Body of pancreas (tissue), 4 donors: ENCODE results near the gene HEY2. TPM values are rescaled to one million over a fixed set of nuclear protein-coding genes. Genes with fewer than 3 reads are reported as not detected.

ENCODE experiments used
- ATAC-seq: fragments of 150-250 bp; one replicate; pipeline ENCODE4 v1.9.1; 2016
- DNase-seq, 4 donors: peaks; one replicate each; pipeline ENCODE4 v3.0.0-alpha.2; 2019
- H3K27ac ChIP-seq, 4 donors: fragments of 200-600 bp; sonication (generic); 1 replicate in 3 of 4; 2 replicates in 1 of 4; pipeline versions ENCODE4 v1.5.1 to v1.6.1; 2016 to 2019; ENCODE audit warnings: mild to moderate bottlenecking in 1 of 4, mixed read lengths in 1 of 4, moderate library complexity in 1 of 4
- H3K27me3 ChIP-seq, 2 donors: fragments of 200-600 bp; sonication (generic); one replicate each; pipeline ENCODE4 v1.6.0; 2016; ENCODE audit warnings: mild to moderate bottlenecking in 1 of 2
- H3K36me3 ChIP-seq, 2 donors: fragments of 200-600 bp; sonication (generic); replicated peaks in 1 of 2; 2 replicates each; pipeline ENCODE4 v1.5.1; 2016; ENCODE audit warnings: low read depth in 2 of 2; ENCODE audit not compliant: insufficient read depth in 1 of 2
- H3K4me1 ChIP-seq: fragments of 200-600 bp; sonication (generic); one replicate; pipeline ENCODE4 v1.6.0; 2016
- H3K4me3 ChIP-seq, 2 donors: fragments of 200-600 bp; sonication (generic); 1 replicate in 1 of 2; 2 replicates in 1 of 2; pipeline ENCODE4 v1.5.1; 2016 to 2019
- H3K9me3 ChIP-seq, 3 donors: fragments of 200-600 bp; sonication (generic); 1 replicate in 2 of 3; 2 replicates in 1 of 3; pipeline ENCODE4 v1.5.1; 2016
- CTCF ChIP-seq, 7 experiments: fragments of 450-650 bp in 4 of 7; fragments of 200-600 bp in 3 of 7; sonication (generic) in 3 of 7; IDR thresholded peaks; one replicate each; pipeline ENCODE4 v1.5.1; 2016 to 2019; ENCODE audit warnings: antibody characterized with exemption in 7 of 7
- POLR2A ChIP-seq, 3 donors: fragments of 450-650 bp; IDR thresholded peaks; one replicate each; pipeline ENCODE4 v1.6.1; 2016; ENCODE audit warnings: antibody characterized with exemption in 3 of 3, mild to moderate bottlenecking in 2 of 3
- WGBS, 2 donors: methylation state at CpG; one replicate each; pipeline ENCODE4 v1.1.5; 2017; 5-methylcytosine and 5-hydroxymethylcytosine counted together
- intact Hi-C: fragments of 100-400 bp; cut with DNase I; formaldehyde crosslinking; loops from one replicate; pipeline ENCODE4 v1.15.1; 2023
- total RNA-seq, 2 donors: library from RNA; depleted of rRNA; stranded (reverse); fragments of >200 nt; gene quantifications; one replicate each; pipeline ENCODE4 v1.1.0, GENCODE V29; 2016

HEY2 gene
- total RNA-seq, 2 donors from 2014 or later, result 2.6 to 7.3 TPM

GRCh38 chr6:125754566-125754965 lies 5.1 kb downstream of the HEY2 start:
- H3K36me3 ChIP-seq, result no peaks in the 10 kb centered on the region
- no peak for DNase-seq
- WGBS, 2 donors, result 24% methylated on average over 2 of the region's 2 CpGs
- TF ChIP-seq POLR2A (IDR thresholded peaks at IDR 0.05) (no peak), CTCF (IDR thresholded peaks at IDR 0.05) (no peak)
- no peak overlapping the region for H3K4me3 ChIP-seq
- no peaks in the 10 kb centered on the region for H3K9me3 ChIP-seq
- peaks cover 20% of the 10 kb centered on the region for H3K4me1 ChIP-seq
- peak overlapping the region in 1 of 4 donors; percentile 94 for H3K27ac ChIP-seq
- intact Hi-C loops, result no loop called here
- no peaks in the 10 kb centered on the region for H3K27me3 ChIP-seq
- no peak for ATAC-seq

DNA sequence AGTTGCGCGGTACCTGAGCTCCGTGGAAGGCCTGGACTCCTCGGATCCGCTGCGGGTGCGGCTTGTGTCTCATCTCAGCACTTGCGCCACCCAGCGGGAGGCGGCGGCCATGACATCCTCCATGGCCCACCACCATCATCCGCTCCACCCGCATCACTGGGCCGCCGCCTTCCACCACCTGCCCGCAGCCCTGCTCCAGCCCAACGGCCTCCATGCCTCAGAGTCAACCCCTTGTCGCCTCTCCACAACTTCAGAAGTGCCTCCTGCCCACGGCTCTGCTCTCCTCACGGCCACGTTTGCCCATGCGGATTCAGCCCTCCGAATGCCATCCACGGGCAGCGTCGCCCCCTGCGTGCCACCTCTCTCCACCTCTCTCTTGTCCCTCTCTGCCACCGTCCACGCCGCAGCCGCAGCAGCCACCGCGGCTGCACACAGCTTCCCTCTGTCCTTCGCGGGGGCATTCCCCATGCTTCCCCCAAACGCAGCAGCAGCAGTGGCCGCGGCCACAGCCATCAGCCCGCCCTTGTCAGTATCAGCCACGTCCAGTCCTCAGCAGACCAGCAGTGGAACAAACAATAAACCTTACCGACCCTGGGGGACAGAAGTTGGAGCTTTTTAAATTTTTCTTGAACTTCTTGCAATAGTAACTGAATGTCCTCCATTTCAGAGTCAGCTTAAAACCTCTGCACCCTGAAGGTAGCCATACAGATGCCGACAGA lies 9.9 kb downstream of the HEY2 start:
- Histone ChIP-seq H3K9me3 (no peaks in the 10 kb centered on the region), H3K27ac (no peak overlapping the region), H3K27me3 (no peaks in the 10 kb centered on the region), H3K4me3 (no peak overlapping the region), H3K4me1 (peaks cover 8% of the 10 kb centered on the region), H3K36me3 (no peaks in the 10 kb centered on the region)
- DNase-seq, result peak in 1 of 4 donors; percentile 10
- no peak for TF ChIP-seq CTCF (IDR thresholded peaks at IDR 0.05)
- no peak for TF ChIP-seq POLR2A (IDR thresholded peaks at IDR 0.05)
- no peak for ATAC-seq
- 91 to 96% methylated on average over 42 of the region's 42 CpGs for WGBS, 2 donors
- intact Hi-C loops, result no loop called here

DNA sequence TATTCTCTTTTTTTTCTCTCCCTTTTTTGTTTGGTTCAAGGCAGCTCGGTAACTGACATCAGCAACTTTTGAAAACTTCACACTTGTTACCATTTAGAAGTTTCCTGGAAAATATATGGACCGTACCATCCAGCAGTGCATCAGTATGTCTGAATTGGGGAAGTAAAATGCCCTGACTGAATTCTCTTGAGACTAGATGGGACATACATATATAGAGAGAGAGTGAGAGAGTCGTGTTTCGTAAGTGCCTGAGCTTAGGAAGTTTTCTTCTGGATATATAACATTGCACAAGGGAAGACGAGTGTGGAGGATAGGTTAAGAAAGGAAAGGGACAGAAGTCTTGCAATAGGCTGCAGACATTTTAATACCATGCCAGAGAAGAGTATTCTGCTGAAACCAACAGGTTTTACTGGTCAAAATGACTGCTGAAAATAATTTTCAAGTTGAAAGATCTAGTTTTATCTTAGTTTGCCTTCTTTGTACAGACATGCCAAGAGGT lies 10.6 kb downstream of the HEY2 start:
- DNase-seq (no peak), ATAC-seq (no peak)
- WGBS, 2 donors, result 76 to 86% methylated on average over 5 of the region's 5 CpGs
- H3K36me3 ChIP-seq, result no peaks in the 10 kb centered on the region
- H3K4me3 ChIP-seq, result no peak overlapping the region
- no peak overlapping the region for H3K27ac ChIP-seq
- H3K27me3 ChIP-seq, result no peaks in the 10 kb centered on the region
- intact Hi-C loops, result no loop called here
- no peaks in the 10 kb centered on the region for H3K9me3 ChIP-seq
- TF ChIP-seq POLR2A (IDR thresholded peaks at IDR 0.05), result no peak
- TF ChIP-seq CTCF (IDR thresholded peaks at IDR 0.05), result no peak
- peaks cover 2% of the 10 kb centered on the region for H3K4me1 ChIP-seq

- Histone ChIP-seq H3K27me3 (no peaks in the 10 kb centered on the region), H3K9me3 (no peaks in the 10 kb centered on the region), H3K27ac (no peak overlapping the region), H3K4me3 (no peak overlapping the region), H3K4me1 (no peaks in the 10 kb centered on the region), H3K36me3 (no peaks in the 10 kb centered on the region)
- no peak for DNase-seq
- 81 to 92% methylated on average over 2 of the region's 2 CpGs for WGBS, 2 donors
- intact Hi-C loops, result no loop called here
- TF ChIP-seq CTCF (IDR thresholded peaks at IDR 0.05) (no peak), POLR2A (IDR thresholded peaks at IDR 0.05) (no peak)
- no peak for ATAC-seq
Measured at GRCh38 chr6:125764121-125764671, 14.8 kb downstream of the HEY2 start.
